ENCODE data around the gene DAPK2.

The DAPK2 gene

GRCh38 chr15:63915873-63916771 lies 130.2 kb downstream of the DAPK2 start:
- Histone ChIP-seq H3K4me2 (ENCODE audit: low read depth, low read length) (no peak overlapping the region; the same call in 1 of the 2 replicates), H3K4me3 (ENCODE audit: low read length) (no peak overlapping the region), H2AFZ (ENCODE audit: low read length) (peak overlapping the region; percentile 51; the same call in 1 of the 2 replicates), H3K27ac (ENCODE audit: low read length) (no peak overlapping the region), H3K36me3 (replicated peaks; ENCODE audit: insufficient read depth, low read length) (no peaks in the 10 kb centered on the region), H3K27me3 (replicated peaks; ENCODE audit: insufficient read depth, low read length) (no peaks in the 10 kb centered on the region), H3K9ac (ENCODE audit: low read length) (no peak overlapping the region), H3F3A (ENCODE audit: insufficient read depth, low read length) (no peaks in the 10 kb centered on the region), H3K4me1 (ENCODE audit: low read length) (peaks cover 19% of the 10 kb centered on the region), H3K9me3 (replicated peaks; ENCODE audit: insufficient read depth, low read length) (no peaks in the 10 kb centered on the region), H3K79me2 (ENCODE audit: low read length) (no peaks in the 10 kb centered on the region), H3K9me2 (replicated peaks; ENCODE audit: insufficient read depth, low read length) (no peaks in the 10 kb centered on the region), H4K20me1 (ENCODE audit: insufficient read depth, low read length) (no peaks in the 10 kb centered on the region)
- DNase-seq: no peak
- no peak for TF ChIP-seq EZH2 (optimal IDR thresholded peaks at IDR 0.05; ENCODE audit: low read depth, low read length)
- no peak for TF ChIP-seq CTCF (IDR thresholded peaks at IDR 0.05; ENCODE audit: low read length)
- TF ChIP-seq EZH2phosphoT487 (IDR thresholded peaks at IDR 0.05; ENCODE audit: low read length): no peak

GRCh38 chr15:63915209-63915872 lies 130.9 kb downstream of the DAPK2 start:
- peaks cover 15% of the 10 kb centered on the region for H3K4me1 ChIP-seq (ENCODE audit: low read length)
- H3K9ac ChIP-seq (ENCODE audit: low read length): no peak overlapping the region
- H3K27ac ChIP-seq (ENCODE audit: low read length): no peak overlapping the region
- no peaks in the 10 kb centered on the region for H3K79me2 ChIP-seq (ENCODE audit: low read length)
- no peaks in the 10 kb centered on the region for H3K27me3 ChIP-seq (replicated peaks; ENCODE audit: insufficient read depth, low read length)
- no peaks in the 10 kb centered on the region for H3K36me3 ChIP-seq (replicated peaks; ENCODE audit: insufficient read depth, low read length)
- no peak overlapping the region for H3K4me3 ChIP-seq (ENCODE audit: low read length)
- no peaks in the 10 kb centered on the region for H4K20me1 ChIP-seq (ENCODE audit: insufficient read depth, low read length)
- no peak for DNase-seq
- no peaks in the 10 kb centered on the region for H3F3A ChIP-seq (ENCODE audit: insufficient read depth, low read length)
- TF ChIP-seq CTCF (IDR thresholded peaks at IDR 0.05; ENCODE audit: low read length): no peak
- TF ChIP-seq EZH2 (optimal IDR thresholded peaks at IDR 0.05; ENCODE audit: low read depth, low read length): no peak
- no peak for TF ChIP-seq EZH2phosphoT487 (IDR thresholded peaks at IDR 0.05; ENCODE audit: low read length)
- peak overlapping the region; percentile 51; the same call in 1 of the 2 replicates for H2AFZ ChIP-seq (ENCODE audit: low read length)
- no peaks in the 10 kb centered on the region for H3K9me2 ChIP-seq (replicated peaks; ENCODE audit: insufficient read depth, low read length)
- no peaks in the 10 kb centered on the region for H3K9me3 ChIP-seq (replicated peaks; ENCODE audit: insufficient read depth, low read length)
- H3K4me2 ChIP-seq (ENCODE audit: low read depth, low read length): no peak overlapping the region; the same call in 1 of the 2 replicates

GRCh38 chr15:63913786-63914315 lies 132.4 kb downstream of the DAPK2 start:
- Histone ChIP-seq H3K4me3 (ENCODE audit: low read length) (no peak overlapping the region), H3K4me1 (ENCODE audit: low read length) (peaks cover 8% of the 10 kb centered on the region), H3K36me3 (replicated peaks; ENCODE audit: insufficient read depth, low read length) (no peaks in the 10 kb centered on the region), H4K20me1 (ENCODE audit: insufficient read depth, low read length) (no peaks in the 10 kb centered on the region), H3K27me3 (replicated peaks; ENCODE audit: insufficient read depth, low read length) (no peaks in the 10 kb centered on the region), H3K9me3 (replicated peaks; ENCODE audit: insufficient read depth, low read length) (no peaks in the 10 kb centered on the region), H3F3A (ENCODE audit: insufficient read depth, low read length) (no peaks in the 10 kb centered on the region), H3K9ac (ENCODE audit: low read length) (no peak overlapping the region), H3K79me2 (ENCODE audit: low read length) (no peaks in the 10 kb centered on the region), H3K4me2 (ENCODE audit: low read depth, low read length) (no peak overlapping the region), H3K9me2 (replicated peaks; ENCODE audit: insufficient read depth, low read length) (no peaks in the 10 kb centered on the region), H3K27ac (ENCODE audit: low read length) (no peak overlapping the region), H2AFZ (ENCODE audit: low read length) (no peak overlapping the region)
- no peak for TF ChIP-seq EZH2 (optimal IDR thresholded peaks at IDR 0.05; ENCODE audit: low read depth, low read length)
- no peak for TF ChIP-seq EZH2phosphoT487 (IDR thresholded peaks at IDR 0.05; ENCODE audit: low read length)
- TF ChIP-seq CTCF (IDR thresholded peaks at IDR 0.05; ENCODE audit: low read length): no peak
- DNase-seq: no peak
